ENCODE results near the gene UNC79.

- TF ChIP-seq POLR2A (IDR thresholded peaks at IDR 0.05) = no peak
- TF ChIP-seq CTCF (IDR thresholded peaks at IDR 0.05) = no peak
These were observed 19.8 kb upstream of the UNC79 start for GRCh38 chr14:93410893-93411292.

All from thyroid gland (tissue), 4 donors.